Measurements from ENCODE around the gene CKS1B. TPM values are rescaled to one million over a fixed set of nuclear protein-coding genes. Genes with fewer than 3 reads are reported as not detected.

Gene CKS1B
- total RNA-seq, 2 donors from 2014 or later = 9.3 to 9.4 TPM

GRCh38 chr1:154963643-154964042, 10.8 kb upstream of the CKS1B start:
- Mint-ChIP-seq H3K36me3 (ENCODE audit: low read depth) (peaks cover 6% of the 10 kb centered on the region), H3K4me3 (peak overlapping the region; percentile 61), H3K27me3 (no peaks in the 10 kb centered on the region), H3K27ac (peak overlapping the region; percentile 66), H3K4me1 (peaks cover 31% of the 10 kb centered on the region)
- ATAC-seq = no peak
- no peak for DNase-seq
- H3K9me3 ChIP-seq (ENCODE audit: control insufficient read depth, low read length, poor library complexity, severe bottlenecking) = no peaks in the 10 kb centered on the region

- no peaks in the 10 kb centered on the region for H3K27me3 Mint-ChIP-seq
- H3K4me3 Mint-ChIP-seq = no peak overlapping the region
- peaks cover 11% of the 10 kb centered on the region for H3K36me3 Mint-ChIP-seq (ENCODE audit: low read depth)
- H3K4me1 Mint-ChIP-seq = peaks cover 29% of the 10 kb centered on the region
- ATAC-seq = no peak
- peak overlapping the region; percentile 66 for H3K27ac Mint-ChIP-seq
- DNase-seq = no peak
- H3K9me3 ChIP-seq (ENCODE audit: control insufficient read depth, low read length, poor library complexity, severe bottlenecking) = no peaks in the 10 kb centered on the region
Observed at GRCh38 chr1:154964359-154964758, 10.1 kb upstream of the CKS1B start.

DNA sequence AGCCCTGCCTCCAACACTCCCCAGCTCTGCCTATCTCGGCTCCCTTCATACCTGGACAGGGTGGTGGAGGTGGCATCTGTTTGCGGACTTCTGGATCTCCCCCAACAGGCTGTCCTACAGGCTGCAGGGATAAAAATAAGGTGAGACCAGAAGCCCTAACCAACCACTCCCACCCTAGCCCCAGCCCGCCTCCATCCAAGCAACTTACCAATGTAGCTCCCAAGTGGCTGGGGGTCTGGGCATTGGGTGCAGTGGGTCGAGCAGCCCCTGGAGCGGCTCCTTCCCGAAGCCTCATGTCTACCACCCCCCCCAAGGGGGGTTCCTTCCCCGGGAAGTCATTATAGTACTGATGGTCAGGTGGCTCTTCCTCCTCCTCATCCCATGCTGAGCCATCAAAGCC, 8.4 kb upstream of the CKS1B start:
- H3K27me3 Mint-ChIP-seq = no peaks in the 10 kb centered on the region
- ATAC-seq (no peak), DNase-seq (no peak)
- H3K4me1 Mint-ChIP-seq = peaks cover 24% of the 10 kb centered on the region
- no peak overlapping the region for H3K4me3 Mint-ChIP-seq
- H3K27ac Mint-ChIP-seq = no peak overlapping the region
- H3K9me3 ChIP-seq (ENCODE audit: control insufficient read depth, low read length, poor library complexity, severe bottlenecking) = no peaks in the 10 kb centered on the region
- H3K36me3 Mint-ChIP-seq (ENCODE audit: low read depth) = peaks cover 12% of the 10 kb centered on the region

GRCh38 chr1:154967331-154967950, 7.0 kb upstream of the CKS1B start:
- H3K4me1 Mint-ChIP-seq = peaks cover 32% of the 10 kb centered on the region
- peaks cover 12% of the 10 kb centered on the region for H3K36me3 Mint-ChIP-seq (ENCODE audit: low read depth)
- H3K9me3 ChIP-seq (ENCODE audit: control insufficient read depth, low read length, poor library complexity, severe bottlenecking) = no peaks in the 10 kb centered on the region
- ATAC-seq (no peak), DNase-seq (no peak)
- no peak overlapping the region for H3K4me3 Mint-ChIP-seq
- H3K27me3 Mint-ChIP-seq = no peaks in the 10 kb centered on the region
- peak overlapping the region; percentile 87 for H3K27ac Mint-ChIP-seq

DNA sequence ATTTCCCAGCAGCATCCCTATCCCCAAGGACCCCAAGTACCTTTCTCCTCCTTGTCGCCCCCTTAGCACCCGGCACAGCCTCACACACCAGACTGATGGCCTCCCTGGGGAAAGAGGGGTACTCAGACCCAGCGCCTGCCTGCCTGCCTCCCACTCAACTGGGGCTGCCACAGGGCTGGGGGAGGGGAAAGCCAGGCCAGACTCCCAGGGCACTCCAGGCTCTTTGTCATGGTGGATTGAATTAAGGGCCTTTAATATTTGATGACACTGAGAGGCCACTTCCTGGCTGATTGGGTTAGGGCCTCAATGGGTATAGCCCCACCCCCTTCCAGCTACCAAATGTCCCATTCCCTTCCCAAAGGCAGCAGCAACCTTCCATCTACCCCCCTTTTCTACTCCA, 5.8 kb upstream of the CKS1B start:
- H3K36me3 Mint-ChIP-seq (ENCODE audit: low read depth) = peaks cover 11% of the 10 kb centered on the region
- ATAC-seq = no peak
- H3K4me3 Mint-ChIP-seq = no peak overlapping the region
- DNase-seq = no peak
- H3K27ac Mint-ChIP-seq = peak overlapping the region; percentile 87
- H3K27me3 Mint-ChIP-seq = no peaks in the 10 kb centered on the region
- H3K9me3 ChIP-seq (ENCODE audit: control insufficient read depth, low read length, poor library complexity, severe bottlenecking) = no peaks in the 10 kb centered on the region
- peaks cover 30% of the 10 kb centered on the region for H3K4me1 Mint-ChIP-seq

GRCh38 chr1:154969246-154969645, 5.2 kb upstream of the CKS1B start:
- no peak for DNase-seq
- Mint-ChIP-seq H3K27me3 (no peaks in the 10 kb centered on the region), H3K36me3 (ENCODE audit: low read depth) (peaks cover 9% of the 10 kb centered on the region)

DNA sequence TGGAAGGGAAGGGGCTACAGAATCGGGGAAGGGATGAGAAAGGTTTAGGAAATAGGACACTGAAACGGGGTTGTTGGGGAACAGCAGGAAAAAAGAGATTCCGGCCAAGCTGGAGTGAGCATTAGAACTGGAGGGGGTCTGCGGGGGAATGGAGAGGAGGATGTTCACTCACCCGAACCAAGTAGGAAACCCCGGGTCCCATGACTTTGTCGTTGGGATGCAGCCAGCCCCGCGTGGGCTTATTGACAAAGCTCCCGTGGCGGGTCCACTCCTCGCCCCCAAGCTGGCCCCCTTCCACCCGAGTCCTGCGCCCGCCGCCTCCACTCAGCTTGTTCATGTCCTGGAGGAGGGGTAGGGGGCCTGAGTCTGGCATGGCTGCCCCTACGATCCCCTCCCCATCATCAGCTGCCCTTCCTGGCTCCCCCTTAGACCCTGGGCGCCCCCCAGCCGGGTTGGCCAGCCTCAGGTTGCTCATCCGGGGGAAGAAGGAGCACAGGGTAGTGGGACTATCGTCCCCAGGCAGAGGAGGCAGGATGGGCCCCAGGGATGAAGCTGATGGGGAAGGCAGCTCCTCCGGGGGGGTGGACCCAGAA, 4.5 kb upstream of the CKS1B start:
- H3K9me3 ChIP-seq (ENCODE audit: control insufficient read depth, low read length, poor library complexity, severe bottlenecking) = no peaks in the 10 kb centered on the region
- peaks cover 9% of the 10 kb centered on the region for H3K36me3 Mint-ChIP-seq (ENCODE audit: low read depth)
- no peaks in the 10 kb centered on the region for H3K27me3 Mint-ChIP-seq
- ATAC-seq (no peak), DNase-seq (no peak)
- peak overlapping the region; percentile 87 for H3K27ac Mint-ChIP-seq
- no peak overlapping the region for H3K4me3 Mint-ChIP-seq
- H3K4me1 Mint-ChIP-seq = peaks cover 27% of the 10 kb centered on the region

More at GRCh38 chr1:154969246-154969645, 5.2 kb upstream of the CKS1B start:
- ATAC-seq = no peak
- H3K27ac Mint-ChIP-seq = peak overlapping the region; percentile 87
- H3K4me1 Mint-ChIP-seq = peaks cover 27% of the 10 kb centered on the region
- H3K4me3 Mint-ChIP-seq = no peak overlapping the region
- no peaks in the 10 kb centered on the region for H3K9me3 ChIP-seq (ENCODE audit: control insufficient read depth, low read length, poor library complexity, severe bottlenecking)

DNA sequence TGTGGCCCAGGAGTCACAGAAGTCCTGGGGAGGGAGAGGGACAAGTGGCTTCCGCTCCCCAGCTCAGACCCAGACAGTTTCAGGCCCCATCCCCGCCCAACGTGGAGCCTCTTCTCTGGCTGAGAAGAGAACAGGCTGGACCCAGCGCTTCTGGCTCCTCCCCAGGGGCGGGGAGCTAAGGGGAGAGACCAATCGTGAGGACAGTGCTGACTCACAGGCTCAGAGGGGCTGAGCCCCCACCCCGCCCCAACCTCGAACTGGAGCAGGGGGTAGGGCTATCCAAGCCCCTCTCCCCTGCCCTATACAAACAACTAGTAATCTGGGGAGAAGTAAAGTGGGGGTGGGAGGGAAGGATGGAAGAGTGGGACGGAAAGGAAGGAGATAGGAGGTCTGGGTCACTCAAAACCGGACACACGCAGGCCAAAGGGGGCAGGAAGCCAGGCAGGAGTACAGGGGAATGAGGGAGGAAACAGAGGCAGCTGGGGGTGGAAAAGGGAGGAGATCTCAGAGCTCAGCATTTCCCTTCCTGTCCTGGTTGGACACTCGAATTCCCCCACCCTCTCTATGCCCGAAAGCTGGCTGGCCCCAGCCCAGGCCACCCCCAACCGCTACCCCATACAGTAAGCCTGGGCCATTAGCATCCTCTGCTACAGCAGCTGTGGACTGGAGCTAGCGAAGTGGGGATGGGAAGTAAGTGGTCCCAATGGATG, 3.7 kb upstream of the CKS1B start, which contains the start of gene SHC1:
Gene SHC1, minus strand, starts transcription at position 117 of the 710 bp plus-strand sequence. CDS start 221 bp downstream, outside the sequence.
- H3K27me3 Mint-ChIP-seq = no peaks in the 10 kb centered on the region
- H3K27ac Mint-ChIP-seq = peak within 1 kb of the TSS; percentile 87
- H3K9me3 ChIP-seq (ENCODE audit: control insufficient read depth, low read length, poor library complexity, severe bottlenecking) = no peaks in the 10 kb centered on the region
- DNase-seq = no peak
- H3K4me3 Mint-ChIP-seq = peak within 1 kb of the TSS; percentile 57
- peaks cover 27% of the 10 kb centered on the region for H3K4me1 Mint-ChIP-seq
- no peak for ATAC-seq
- H3K36me3 Mint-ChIP-seq (ENCODE audit: low read depth) = peaks cover 9% of the 10 kb centered on the region

DNA sequence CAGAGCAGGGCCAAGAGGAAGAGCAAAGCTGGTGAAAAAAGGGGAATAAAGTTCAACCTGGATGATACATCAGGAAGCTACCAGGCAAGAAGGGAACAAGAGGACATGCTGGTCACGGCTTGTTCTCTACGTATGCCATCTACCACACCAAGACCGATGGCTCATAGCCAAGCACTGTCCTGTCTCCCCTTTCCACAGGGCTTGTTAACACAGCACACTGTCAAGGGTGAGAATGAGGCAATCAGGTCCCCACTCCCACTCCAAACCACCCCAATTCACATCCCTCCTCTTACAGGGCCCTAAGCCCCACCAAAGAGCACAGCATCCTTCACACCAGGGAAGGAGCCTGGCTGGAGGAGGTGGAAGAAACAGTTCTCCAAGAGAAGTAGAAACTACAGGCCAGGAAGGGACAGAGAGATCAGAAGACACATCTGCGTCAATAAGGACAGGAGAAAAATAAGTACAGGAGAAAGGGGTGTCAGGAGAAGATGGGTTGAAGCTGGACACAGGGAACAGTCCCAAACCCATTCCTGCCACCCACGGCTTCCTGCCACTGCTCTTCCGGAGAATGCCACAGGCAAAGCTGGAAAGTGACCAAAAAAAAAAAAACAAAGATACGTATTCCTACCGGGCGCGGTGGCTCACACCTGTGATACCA, 3.0 kb upstream of the CKS1B start:
- no peak overlapping the region for H3K27ac Mint-ChIP-seq
- H3K36me3 Mint-ChIP-seq (ENCODE audit: low read depth) = peaks cover 9% of the 10 kb centered on the region
- DNase-seq (no peak), ATAC-seq (no peak)
- H3K9me3 ChIP-seq (ENCODE audit: control insufficient read depth, low read length, poor library complexity, severe bottlenecking) = no peaks in the 10 kb centered on the region
- H3K4me3 Mint-ChIP-seq = peak overlapping the region; percentile 57
- no peaks in the 10 kb centered on the region for H3K27me3 Mint-ChIP-seq
- H3K4me1 Mint-ChIP-seq = peaks cover 27% of the 10 kb centered on the region

GRCh38 chr1:154972213-154972516, 2.3 kb upstream of the CKS1B start:
- Mint-ChIP-seq H3K27me3 (no peaks in the 10 kb centered on the region), H3K36me3 (ENCODE audit: low read depth) (peaks cover 9% of the 10 kb centered on the region), H3K27ac (no peak overlapping the region), H3K4me3 (no peak overlapping the region), H3K4me1 (peaks cover 26% of the 10 kb centered on the region)
- no peak for ATAC-seq
- H3K9me3 ChIP-seq (ENCODE audit: control insufficient read depth, low read length, poor library complexity, severe bottlenecking) = no peaks in the 10 kb centered on the region
- DNase-seq = no peak

- Mint-ChIP-seq H3K4me3 (no peak overlapping the region), H3K27me3 (no peaks in the 10 kb centered on the region), H3K36me3 (ENCODE audit: low read depth) (peaks cover 9% of the 10 kb centered on the region), H3K4me1 (peaks cover 27% of the 10 kb centered on the region), H3K27ac (no peak overlapping the region)
- ATAC-seq (no peak), DNase-seq (no peak)
- no peaks in the 10 kb centered on the region for H3K9me3 ChIP-seq (ENCODE audit: control insufficient read depth, low read length, poor library complexity, severe bottlenecking)
Observed at GRCh38 chr1:154972517-154973343, 1.8 kb upstream of the CKS1B start.

DNA sequence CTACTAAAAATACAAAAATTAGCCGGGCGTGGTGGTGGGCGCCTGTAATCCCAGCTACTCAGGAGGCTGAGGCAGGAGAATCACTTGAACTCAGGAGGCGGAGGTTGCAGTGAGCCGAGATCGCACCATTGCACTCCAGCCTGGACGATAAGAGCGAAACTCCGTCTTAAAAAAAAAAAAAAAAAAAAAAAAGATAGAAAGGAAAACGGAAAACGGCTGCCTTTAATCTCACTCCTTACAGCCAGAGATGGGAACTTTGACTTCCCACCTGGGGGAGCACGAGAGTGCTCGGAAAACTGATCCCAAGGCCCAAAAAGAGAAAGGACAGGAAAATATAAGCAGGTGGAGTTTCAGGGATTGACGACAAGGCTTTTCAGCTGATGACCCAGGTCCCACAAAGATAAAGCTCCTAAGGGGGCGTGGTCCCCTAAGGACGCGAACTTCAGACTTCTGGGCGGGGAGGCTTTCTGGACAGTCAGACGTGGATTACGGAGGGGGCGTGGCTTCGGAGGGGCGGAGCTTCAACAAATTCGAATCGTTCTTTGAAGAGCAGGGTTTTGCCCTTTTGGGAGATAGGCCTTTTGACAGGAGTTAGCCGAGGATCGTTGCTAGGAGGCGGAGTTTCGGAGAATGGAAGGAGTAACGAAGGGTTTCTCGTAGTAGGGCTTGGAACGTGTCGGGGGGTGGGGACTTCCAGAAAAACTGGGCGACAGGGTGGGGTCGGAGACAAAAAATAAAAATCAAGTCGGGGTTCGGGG, 958 bp upstream of the CKS1B start:
- Mint-ChIP-seq H3K27me3 (no peaks in the 10 kb centered on the region), H3K4me1 (peaks cover 29% of the 10 kb centered on the region), H3K36me3 (ENCODE audit: low read depth) (peaks cover 6% of the 10 kb centered on the region), H3K4me3 (no peak overlapping the region), H3K27ac (no peak overlapping the region)
- no peaks in the 10 kb centered on the region for H3K9me3 ChIP-seq (ENCODE audit: control insufficient read depth, low read length, poor library complexity, severe bottlenecking)
- peak; percentile 80 to 85 (median 82) for DNase-seq
- peak; percentile 18 for ATAC-seq
